Motor neuron (in vitro differentiated cells): Measurements from ENCODE around the gene DPY30. TPM values are rescaled to one million over a fixed set of nuclear protein-coding genes. Genes with fewer than 3 reads are reported as not detected.

Source experiments
- ATAC-seq, 8 experiments: fragments of 200-7000 bp; cut with Tn5 transposase; replicated peaks in 6 of 8; 2 replicates each; pipeline ENCODE4 v1.8.0; 2021; ENCODE audit warnings: mild to moderate bottlenecking in 8 of 8, moderate library complexity in 8 of 8
- H3K27ac ChIP-seq, 2 donors: fragments of 250-450 bp; sonication (Bioruptor Pico); 2 replicates each; pipeline ENCODE4 v1.9.0; 2021; ENCODE audit warnings: antibody characterized with exemption in 2 of 2, mild to moderate bottlenecking in 2 of 2, moderate library complexity in 1 of 2
- H3K4me1 ChIP-seq, 2 donors: fragments of 250-450 bp; sonication (Bioruptor Pico); replicated peaks in 1 of 2; 2 replicates each; pipeline ENCODE4 v1.6.1; 2021; ENCODE audit warnings: antibody characterized with exemption in 2 of 2, mild to moderate bottlenecking in 2 of 2, moderate library complexity in 1 of 2
- H3K4me3 ChIP-seq, 5 donors: fragments of 250-450 bp; sonication (Bioruptor Pico); 2 replicates each; pipeline ENCODE4 v1.9.0; 2021; ENCODE audit warnings: antibody characterized with exemption in 5 of 5, mild to moderate bottlenecking in 5 of 5, moderate library complexity in 4 of 5
- WGBS, 10 experiments: fragments of 450-650 bp; shearing (Covaris generic); methylation state at CpG; one replicate each; pipeline ENCODE4 v1.0.0; 2022; 5-methylcytosine and 5-hydroxymethylcytosine counted together
- in situ Hi-C, 9 experiments: fragments of 400-800 bp; cut with MboI; loops; one replicate each; pipeline ENCODE4 v1.15.0; 2021; ENCODE audit warnings: low sequenced_read_pairs in 9 of 9, low pct_unique_long_range_greater_than_20kb in 2 of 9; ENCODE audit not compliant: unreplicated experiment in 9 of 9
- total RNA-seq, 8 experiments: library from RNA; unstranded; fragments of 300-600 nt; gene quantifications; 2 replicates each; pipeline versions ENCODE4 v1.2.3 to v1.2.4, GENCODE V29; 2022

The DPY30 gene
- total RNA-seq, 8 experiments from 2014 or later: 75.7 to 117 (median 92.1) TPM

DNA sequence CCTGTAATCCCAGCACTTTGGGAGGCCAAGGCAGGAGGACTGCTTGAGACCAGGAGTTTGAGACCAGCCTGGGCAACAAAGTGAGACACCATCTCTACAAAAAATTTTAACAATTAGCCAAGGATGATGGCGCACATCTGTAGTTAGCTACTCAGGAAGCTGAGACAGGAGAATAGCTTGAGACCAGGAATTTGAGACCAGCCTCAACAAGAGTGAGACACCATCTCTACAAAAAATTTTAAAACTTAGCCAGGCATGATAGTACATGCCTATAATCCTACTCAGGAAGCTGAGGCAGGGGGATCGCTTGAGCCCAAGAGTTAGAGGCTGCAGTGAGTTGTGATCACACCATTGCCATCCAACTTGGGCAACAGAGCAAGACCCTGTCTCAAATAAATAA is 35.8 kb downstream of the DPY30 start:
- H3K4me3 ChIP-seq: no peak overlapping the region
- in situ Hi-C loops: no loop called here
- H3K4me1 ChIP-seq: peaks cover 9 to 11% of the 10 kb centered on the region in 2 donors
- no peak overlapping the region for H3K27ac ChIP-seq
- no peak for ATAC-seq
- WGBS, 10 experiments: 86 to 100% (median 94%) methylated on average over 1 to 2 of the region's 2 CpGs; no CpG with 5 or more reads in 4 of the 10 experiments

DNA sequence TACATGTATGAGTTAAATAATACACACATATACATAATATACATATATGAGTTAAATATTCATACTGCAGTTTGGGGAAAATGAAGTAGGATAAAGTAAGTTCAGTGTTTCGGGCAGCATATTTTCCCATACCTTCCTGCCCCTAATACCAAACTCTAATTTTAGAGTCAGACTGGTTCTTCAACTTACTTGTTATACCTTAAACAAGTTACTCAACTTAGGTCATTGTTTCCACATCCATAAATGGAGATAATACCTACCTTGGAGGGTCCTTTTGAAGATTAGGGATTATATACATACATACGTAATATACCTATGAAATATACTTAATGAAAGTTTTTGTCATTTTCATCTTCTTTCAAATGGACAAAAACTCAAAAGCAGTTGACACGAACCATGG is 37.2 kb downstream of the DPY30 start:
- in situ Hi-C loops: no loop called here
- no peak for ATAC-seq
- Histone ChIP-seq H3K4me3 (no peak overlapping the region), H3K27ac (no peak overlapping the region), H3K4me1 (peaks cover 0 to 2% of the 10 kb centered on the region in 2 donors)
- WGBS, 10 experiments: 88 to 100% (median 96%) methylated on average over 1 to 3 of the region's 3 CpGs

DNA sequence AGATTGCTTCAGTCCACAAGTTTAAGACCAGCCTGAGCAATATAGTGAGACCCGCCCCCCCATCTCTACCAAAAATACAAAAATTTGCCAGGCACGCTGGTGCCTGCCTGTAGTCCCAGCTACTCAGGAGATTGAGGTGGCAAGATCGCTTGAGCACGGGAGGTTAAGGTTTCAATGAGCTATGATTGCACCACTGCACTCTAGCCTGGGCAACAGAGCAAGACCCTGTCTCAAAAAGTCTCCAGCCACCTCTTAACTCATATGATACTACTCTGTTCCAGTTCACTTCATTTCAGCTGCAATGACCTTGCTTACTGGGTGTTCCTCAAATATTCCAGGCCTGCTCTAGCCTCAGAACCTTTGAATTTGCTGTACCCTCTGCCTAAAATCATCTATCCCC is 40.2 kb downstream of the DPY30 start:
- Histone ChIP-seq H3K4me1 (no peaks in the 10 kb centered on the region), H3K27ac (no peak overlapping the region), H3K4me3 (no peak overlapping the region)
- WGBS, 10 experiments: 86 to 100% (median 100%) methylated on average over 1 to 2 of the region's 4 CpGs; no CpG with 5 or more reads in 5 of the 10 experiments
- in situ Hi-C loops: no loop called here
- ATAC-seq: no peak

DNA sequence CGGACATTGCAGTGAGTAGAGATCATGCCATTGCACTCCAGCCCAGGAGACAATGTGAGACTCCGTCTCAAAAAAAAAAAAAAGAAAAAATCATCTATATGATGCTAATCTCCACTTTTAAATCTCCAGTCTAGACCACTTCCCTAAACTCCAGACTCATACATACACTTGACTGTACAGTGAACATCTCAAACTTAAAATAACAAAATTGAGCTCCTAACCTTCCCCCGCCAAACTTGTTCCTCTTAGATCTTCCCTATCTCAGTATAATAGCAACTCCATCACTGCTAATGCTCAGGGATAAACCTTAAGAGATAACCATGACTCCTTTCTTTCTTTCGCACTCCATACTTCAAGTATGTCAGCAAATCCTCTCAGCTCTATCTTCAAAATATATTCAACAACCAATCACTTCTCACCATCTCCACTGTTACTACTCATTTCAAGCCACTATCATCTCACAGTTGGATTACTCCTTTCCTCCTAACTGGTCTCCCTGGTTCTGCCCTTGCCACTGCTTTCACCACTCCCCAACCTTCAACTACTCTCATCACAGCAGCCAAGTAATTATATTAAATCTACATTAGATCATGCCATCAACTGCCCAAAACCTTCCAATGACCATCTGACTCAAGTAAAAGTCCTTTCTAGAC is 40.7 kb downstream of the DPY30 start:
- no peak for ATAC-seq
- in situ Hi-C loops: no loop called here
- Histone ChIP-seq H3K4me3 (no peak overlapping the region), H3K27ac (no peak overlapping the region), H3K4me1 (no peaks in the 10 kb centered on the region)
- WGBS, 10 experiments: 91 to 100% (median 100%) methylated on average over 1 to 4 of the region's 4 CpGs; no CpG with 5 or more reads in 2 of the 10 experiments

DNA sequence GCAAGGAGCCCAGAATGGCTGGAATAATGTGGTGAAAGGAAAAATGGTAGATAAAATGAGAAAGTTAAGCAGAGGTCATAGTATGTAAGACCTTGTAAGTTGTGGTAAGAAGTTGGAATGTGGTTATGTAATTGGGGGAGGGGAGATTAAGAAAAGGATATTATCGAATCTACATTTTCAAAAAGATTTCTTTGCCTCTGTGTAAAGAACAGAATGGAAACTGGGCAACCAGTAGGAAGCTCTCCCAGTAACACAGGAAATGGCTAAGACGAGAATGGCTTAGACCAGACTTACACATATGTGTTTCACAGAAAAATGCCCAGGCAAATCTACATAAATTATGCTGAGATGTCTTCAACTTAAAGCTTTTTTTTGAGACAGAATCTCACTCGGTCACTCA is 42.0 kb downstream of the DPY30 start:
- H3K27ac ChIP-seq: no peak overlapping the region
- 0 to 92% (median 83%) methylated on average over 1 to 3 of the region's 3 CpGs; no CpG with 5 or more reads in 3 of the 10 experiments for WGBS, 10 experiments
- in situ Hi-C loops: no loop called here
- H3K4me3 ChIP-seq: no peak overlapping the region
- ATAC-seq: peak in 3 of 8 experiments; percentile 34 to 89 (median 57)
- H3K4me1 ChIP-seq: no peaks in the 10 kb centered on the region

DNA sequence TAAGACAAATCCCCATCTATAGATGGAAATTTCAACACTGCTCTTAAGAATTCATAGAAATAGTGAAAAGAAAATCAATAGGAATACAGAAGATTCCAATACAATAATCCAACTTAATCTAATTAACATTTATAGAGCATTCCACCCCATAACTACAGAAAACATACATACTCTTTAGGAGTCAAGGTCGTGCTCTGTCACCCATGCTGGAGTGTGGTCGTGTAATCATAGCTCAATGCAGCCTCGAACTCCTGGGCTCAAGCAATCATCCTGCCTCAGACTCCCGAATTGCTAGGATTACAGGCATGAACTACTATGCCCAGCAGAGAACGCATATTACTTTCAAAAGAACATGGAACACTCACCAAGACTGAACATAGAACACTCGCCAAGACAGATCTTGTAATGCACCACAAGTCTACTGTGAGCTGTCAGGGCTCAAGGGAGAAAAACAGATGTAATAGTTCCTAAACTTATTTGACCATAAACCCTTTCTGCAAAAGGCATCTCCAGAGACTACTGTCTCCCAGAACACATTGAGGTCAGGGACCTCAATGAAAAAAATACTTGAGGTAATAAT is 42.9 kb downstream of the DPY30 start:
- 83 to 100% (median 94%) methylated on average over 1 to 5 of the region's 6 CpGs; no CpG with 5 or more reads in 2 of the 10 experiments for WGBS, 10 experiments

DNA sequence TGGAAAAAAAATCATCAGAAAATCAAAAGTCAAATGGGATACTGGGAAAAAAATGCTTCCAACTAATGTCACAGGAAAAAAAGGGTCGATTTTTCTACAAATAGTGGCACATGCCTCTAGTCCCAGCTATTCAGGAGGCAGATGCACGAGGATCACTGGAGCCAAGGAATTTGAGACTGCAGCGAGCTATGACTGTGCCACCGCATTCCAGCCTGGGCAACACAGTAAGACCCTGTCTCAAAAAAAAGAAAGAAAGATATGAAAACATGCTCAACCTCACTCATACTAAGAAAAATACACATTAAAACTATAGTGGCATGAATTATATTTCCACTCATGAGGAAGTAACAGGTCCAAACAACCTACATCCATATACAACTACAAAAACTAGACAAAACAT is 46.7 kb downstream of the DPY30 start:
- H3K4me3 ChIP-seq: no peak overlapping the region
- no peaks in the 10 kb centered on the region for H3K4me1 ChIP-seq
- no peak for ATAC-seq
- in situ Hi-C loops: no loop called here
- no peak overlapping the region for H3K27ac ChIP-seq
- WGBS, 10 experiments: 66 to 100% (median 92%) methylated on average over 1 to 4 of the region's 4 CpGs

More for the DNA sequence above, 42.9 kb downstream of the DPY30 start:
- Histone ChIP-seq H3K4me3 (no peak overlapping the region), H3K27ac (no peak overlapping the region), H3K4me1 (no peaks in the 10 kb centered on the region)
- in situ Hi-C loops: no loop called here
- no peak for ATAC-seq

DNA sequence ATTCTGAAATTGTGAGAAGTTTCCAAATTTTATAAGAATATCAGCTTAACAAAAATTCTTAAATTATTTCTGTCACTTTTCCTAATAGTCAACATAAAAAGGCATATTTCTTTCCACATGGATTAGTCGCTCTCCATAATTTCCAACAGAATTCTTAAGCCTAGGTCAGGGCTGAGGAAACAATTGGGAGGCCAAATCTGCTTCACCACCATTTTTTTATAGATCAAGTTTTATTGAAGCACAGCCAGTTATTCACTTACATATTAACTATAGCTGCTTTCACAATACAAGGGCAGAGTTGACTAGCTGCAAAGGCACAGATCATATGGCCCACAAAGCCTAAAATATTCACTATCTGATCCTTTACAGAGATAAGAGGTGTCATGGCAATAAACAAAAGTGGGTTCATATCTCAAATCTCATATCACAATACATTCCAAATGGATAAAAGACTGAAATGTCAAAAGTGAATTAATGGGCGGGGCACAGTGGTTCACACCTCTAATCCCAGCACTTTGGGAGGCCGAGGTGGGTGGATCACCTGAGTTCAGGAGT is 47.5 kb downstream of the DPY30 start:
- 83 to 100% (median 92%) methylated on average over 1 to 3 of the region's 3 CpGs; no CpG with 5 or more reads in 1 of the 10 experiments for WGBS, 10 experiments
- ATAC-seq: no peak
- in situ Hi-C loops: no loop called here

DNA sequence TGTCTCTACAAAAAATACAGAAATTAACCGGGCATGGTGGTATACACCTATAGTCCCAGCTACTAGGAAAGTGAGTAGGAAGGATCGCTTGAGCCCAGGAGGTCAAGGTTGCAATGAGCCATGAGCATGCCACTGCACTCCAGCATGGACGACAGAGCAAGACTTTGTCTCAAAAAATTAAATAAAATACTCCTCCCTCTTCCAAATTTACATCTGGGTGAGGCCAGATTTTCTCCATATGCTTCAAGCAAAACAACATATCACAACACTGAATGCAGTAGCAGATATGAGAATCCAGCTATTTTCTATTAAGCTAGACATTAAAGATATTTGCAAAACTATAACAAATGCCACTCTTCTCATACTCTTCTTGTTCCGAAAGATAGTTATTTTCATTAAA is 49.7 kb downstream of the DPY30 start:
- Histone ChIP-seq H3K4me1 (no peaks in the 10 kb centered on the region), H3K27ac (no peak overlapping the region), H3K4me3 (no peak overlapping the region)
- peak in 3 of 8 experiments; percentile 59 to 96 (median 80) for ATAC-seq
- WGBS, 10 experiments: 43 to 100% (median 85%) methylated on average over 1 to 4 of the region's 4 CpGs; no CpG with 5 or more reads in 1 of the 10 experiments
- in situ Hi-C loops: no loop called here

More for the DNA sequence above, 47.5 kb downstream of the DPY30 start:
- Histone ChIP-seq H3K27ac (no peak overlapping the region), H3K4me1 (no peaks in the 10 kb centered on the region), H3K4me3 (no peak overlapping the region)

DNA sequence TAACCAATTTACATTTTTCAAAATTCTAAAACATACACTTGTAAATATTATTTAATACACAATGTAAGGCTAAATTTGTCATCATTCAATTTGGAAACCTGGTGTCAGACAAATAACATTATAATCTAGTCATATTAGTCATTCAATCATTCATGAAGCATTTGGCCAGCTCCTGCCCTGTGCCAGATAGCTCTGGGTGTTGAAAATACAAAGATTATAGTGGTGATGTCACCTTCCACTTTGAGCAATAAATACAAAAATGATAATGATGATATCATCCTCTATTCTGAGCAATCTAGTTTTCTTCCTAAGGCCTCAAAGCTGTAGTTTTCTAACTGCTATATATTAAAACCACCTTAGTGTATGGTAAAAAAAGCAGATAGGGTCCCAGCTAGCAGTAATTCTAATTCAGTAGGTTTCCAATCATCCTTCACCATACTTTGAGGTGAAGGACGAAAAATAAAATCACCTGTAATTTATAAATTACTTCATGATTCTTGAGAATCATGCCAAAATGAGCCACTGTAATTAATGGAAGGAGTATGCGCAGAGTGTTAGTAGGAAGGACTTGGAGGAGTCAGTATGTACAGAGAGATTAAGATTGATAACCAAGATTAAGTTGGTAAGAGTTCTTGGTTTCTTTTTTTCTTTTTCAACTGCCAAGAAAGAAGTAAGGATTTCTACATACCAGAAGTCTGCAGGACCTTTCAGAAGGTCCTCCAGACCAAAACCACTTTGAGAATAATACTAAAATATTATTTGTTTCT is 52.0 kb downstream of the DPY30 start:
- no peak overlapping the region for H3K4me3 ChIP-seq
- H3K4me1 ChIP-seq: no peaks in the 10 kb centered on the region
- in situ Hi-C loops: no loop called here
- H3K27ac ChIP-seq: no peak overlapping the region
- WGBS, 10 experiments: 40 to 100% (median 95%) methylated on average over 1 to 2 of the region's 2 CpGs; no CpG with 5 or more reads in 1 of the 10 experiments
- ATAC-seq: peak; percentile 50 to 98 (median 95)

DNA sequence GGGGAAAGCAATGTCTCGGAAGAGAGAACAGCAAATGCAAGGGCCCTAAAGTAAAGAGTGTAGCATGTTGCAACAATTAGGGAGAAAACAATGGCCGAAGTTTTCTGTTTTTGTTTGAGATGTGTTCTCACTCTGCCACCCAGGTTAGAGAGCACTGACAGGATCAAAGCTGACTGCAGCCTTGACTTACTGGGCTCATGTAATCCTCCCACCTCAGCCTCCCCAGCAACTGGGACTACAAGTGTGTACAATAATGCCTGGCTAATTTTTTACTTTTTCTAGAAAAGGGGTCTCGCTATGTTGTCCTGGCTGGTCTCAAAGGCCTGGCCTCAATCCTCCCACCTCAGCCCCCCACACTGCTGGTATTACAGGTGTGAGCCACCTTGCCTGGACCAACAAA is 52.7 kb downstream of the DPY30 start:
- H3K27ac ChIP-seq: no peak overlapping the region
- no peak for ATAC-seq
- 50 to 100% (median 95%) methylated on average over 1 to 3 of the region's 3 CpGs; no CpG with 5 or more reads in 2 of the 10 experiments for WGBS, 10 experiments
- in situ Hi-C loops: no loop called here
- H3K4me3 ChIP-seq: no peak overlapping the region
- H3K4me1 ChIP-seq: no peaks in the 10 kb centered on the region

DNA sequence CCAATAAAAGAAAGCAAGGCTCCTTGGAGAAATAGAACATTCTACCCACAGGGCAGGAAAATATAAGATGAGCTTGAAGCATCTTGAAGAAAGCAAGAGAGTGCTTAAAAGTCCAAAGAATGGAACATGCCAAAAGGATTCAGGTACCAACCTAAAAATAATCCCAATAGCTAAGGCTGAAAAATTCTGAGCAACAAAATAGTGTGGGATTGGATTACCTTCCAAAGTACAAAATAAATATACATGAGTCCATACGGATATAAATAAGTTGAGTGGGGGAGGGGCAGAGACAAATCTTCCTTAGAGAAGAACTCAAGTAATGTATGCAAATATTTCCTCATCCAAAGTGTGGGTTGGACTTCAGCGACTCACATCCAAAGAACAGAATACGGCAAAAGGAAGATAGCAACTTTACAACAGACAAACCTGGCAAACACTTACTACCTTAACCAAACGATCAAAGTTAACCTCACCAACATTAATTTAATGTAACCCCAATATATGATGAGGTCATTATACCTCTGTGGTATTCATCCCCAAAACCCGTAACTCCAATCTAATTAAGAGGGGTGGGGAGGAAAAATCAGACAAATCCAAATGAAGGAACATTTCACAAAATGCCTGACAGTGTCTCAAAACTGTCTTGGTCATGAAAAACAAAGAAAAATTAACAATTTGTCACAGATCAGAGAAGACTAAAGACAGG is 55.7 kb downstream of the DPY30 start:
- no peak for ATAC-seq
- no peak overlapping the region for H3K4me3 ChIP-seq
- H3K4me1 ChIP-seq: no peaks in the 10 kb centered on the region
- 80 to 100% (median 94%) methylated on average over 1 to 5 of the region's 5 CpGs for WGBS, 10 experiments
- H3K27ac ChIP-seq: no peak overlapping the region
- in situ Hi-C loops: no loop called here
